RPMI8226 (cell line): Measurements from ENCODE around the gene ATXN1.
"Not testable (repeated sequence)": the region's sequence is repeated elsewhere in the genome, so short reads cannot be mapped to it uniquely, and the experiment has no call there.

Experiments
- DNase-seq: peaks from one replicate; pipeline ENCODE4 v3.0.0-alpha.2; 2015

Gene ATXN1

DNA sequence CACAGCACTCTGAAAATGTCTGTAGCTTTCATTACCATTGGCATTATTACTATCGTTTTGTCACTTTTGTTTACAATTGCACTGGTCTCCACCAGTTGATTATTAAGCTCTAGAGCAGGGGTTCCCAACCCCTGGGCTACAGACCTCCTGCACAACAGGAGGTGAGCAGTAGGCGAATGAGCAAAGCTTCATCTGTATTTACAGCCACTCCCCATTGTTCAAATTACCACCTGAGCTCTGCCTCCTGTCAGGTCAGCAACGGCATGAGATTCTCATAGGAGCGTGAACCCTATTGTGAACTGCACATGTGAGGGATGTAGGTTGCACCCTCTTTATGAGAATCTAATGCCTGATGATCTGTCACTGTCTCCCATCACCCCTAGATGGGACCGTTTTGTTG, 126.4 kb downstream of the ATXN1 start:
- DNase-seq = no peak

- DNase-seq = no peak
Observed at GRCh38 chr6:16633961-16634360, 127.3 kb downstream of the ATXN1 start.

DNA sequence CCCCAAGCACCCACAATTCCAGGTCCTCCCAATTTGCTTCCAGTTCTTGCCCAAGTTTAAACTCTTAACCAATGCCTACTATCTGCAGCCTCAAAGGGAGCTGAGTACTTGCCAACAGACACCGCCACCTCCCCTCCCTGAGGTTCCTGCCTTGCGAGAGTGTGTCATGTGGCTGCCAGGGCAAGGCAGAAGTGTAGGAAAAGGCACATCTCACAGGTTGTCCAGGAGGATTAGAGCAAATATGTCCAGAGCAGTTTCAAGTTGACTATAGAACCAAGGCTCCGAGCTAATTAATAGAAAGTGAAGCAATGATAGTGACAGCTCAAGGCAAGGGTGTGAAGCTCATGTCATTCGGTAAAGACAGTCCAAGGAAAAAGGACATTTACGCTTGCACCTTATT, 127.8 kb downstream of the ATXN1 start:
- DNase-seq = no peak

GRCh38 chr6:16632101-16632500, 129.2 kb downstream of the ATXN1 start:
- DNase-seq = no peak

GRCh38 chr6:16630026-16630643, 131.1 kb downstream of the ATXN1 start:
- no peak for DNase-seq

GRCh38 chr6:16628580-16628979, 132.7 kb downstream of the ATXN1 start:
- DNase-seq = not testable (repeated sequence)

DNA sequence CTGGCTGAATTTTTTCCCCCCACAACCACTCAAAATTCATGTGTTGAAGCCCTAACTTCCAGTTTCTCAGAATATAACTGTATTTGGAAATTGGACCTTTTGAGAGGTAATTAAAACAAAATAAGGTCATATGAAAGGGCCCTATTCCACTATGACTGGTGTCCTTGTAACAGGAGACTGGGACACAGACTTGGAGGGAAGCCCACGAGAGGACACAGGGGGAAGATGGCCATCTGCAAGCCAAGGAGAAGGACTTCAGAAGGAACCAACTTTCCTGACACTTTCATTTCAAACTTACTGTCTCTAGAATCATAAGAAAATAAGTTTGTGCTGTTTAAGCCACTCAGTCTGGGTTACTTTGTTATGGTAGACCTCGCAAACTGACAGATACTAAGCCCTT, 134.6 kb downstream of the ATXN1 start:
- no peak for DNase-seq

GRCh38 chr6:16625291-16626265, 135.7 kb downstream of the ATXN1 start:
- peak; percentile 56 for DNase-seq

GRCh38 chr6:16624636-16625290, 136.5 kb downstream of the ATXN1 start:
- no peak for DNase-seq

GRCh38 chr6:16623731-16624130, 137.5 kb downstream of the ATXN1 start:
- no peak for DNase-seq

DNA sequence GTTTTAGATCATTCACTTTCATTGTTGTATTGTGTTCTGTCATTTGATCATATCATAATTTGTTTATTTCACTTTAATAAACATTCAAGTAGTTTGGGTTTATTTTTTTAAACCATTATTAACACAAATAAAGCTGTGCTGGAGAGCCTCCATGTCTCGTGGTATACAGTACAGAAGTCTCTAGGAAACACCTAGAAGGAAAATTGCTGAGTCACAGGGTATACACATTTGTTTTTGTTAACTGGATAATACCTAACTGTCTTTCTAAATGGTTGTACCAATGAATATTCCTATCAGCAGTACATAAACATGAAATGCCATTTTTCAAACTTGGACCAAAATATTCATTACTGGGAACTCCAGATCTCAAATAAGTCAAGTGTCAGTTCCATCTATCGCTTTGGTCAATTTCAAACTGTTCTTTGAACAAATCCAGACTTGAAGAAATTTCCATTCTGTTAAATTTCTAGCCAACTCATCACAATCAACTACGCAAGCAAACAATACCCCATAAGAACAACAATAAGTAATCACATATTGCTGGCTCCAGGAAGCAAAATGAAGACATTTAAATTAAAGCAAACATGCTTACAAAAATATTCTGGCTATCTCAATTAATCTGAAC, 138.1 kb downstream of the ATXN1 start:
- DNase-seq = no peak

- no peak for DNase-seq
Observed at GRCh38 chr6:16622193-16622592, 139.1 kb downstream of the ATXN1 start.

DNA sequence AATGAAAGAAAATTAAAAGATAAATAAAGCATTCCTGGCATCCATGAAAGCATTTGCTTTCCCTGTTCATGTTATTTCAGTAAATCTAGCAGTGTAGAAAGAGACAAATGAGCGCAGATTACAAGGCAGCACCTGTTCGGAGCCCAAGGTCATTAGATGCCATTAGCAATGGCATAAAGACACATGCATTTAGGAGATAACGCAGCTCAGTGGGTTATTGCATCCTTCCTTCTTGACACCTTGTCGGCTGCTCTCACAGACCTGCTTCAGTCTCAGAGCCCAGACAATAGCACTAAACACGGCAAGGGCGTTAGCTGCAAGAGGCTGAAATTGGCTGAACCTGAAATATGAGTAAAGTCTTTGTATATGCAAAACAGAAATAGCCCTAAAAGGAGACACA, 140.3 kb downstream of the ATXN1 start:
- DNase-seq = no peak

DNA sequence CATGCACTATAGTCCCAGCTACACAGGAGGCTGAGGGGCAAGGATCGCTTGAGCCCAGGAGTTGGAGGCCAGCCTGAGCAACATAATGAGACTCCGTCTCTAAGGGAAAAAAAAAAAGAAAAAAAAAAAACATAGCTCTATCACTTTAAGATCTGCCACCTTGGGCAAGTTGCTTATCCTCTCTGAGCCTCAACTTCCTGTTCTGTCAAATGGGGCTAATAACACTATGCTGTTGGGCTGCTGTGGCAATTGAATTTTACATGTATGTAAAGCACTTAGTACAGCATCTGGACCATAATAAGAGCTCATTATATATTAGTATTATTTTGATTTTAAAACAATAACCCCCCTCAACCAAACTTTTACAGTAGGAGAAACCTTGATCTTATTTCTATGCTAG, 141.5 kb downstream of the ATXN1 start:
- no peak for DNase-seq

GRCh38 chr6:16618962-16619361, 142.3 kb downstream of the ATXN1 start:
- no peak for DNase-seq

- not testable (repeated sequence) for DNase-seq
Observed at GRCh38 chr6:16615215-16615614, 146.0 kb downstream of the ATXN1 start.

GRCh38 chr6:16614143-16614542, 147.1 kb downstream of the ATXN1 start:
- not testable (repeated sequence) for DNase-seq

DNA sequence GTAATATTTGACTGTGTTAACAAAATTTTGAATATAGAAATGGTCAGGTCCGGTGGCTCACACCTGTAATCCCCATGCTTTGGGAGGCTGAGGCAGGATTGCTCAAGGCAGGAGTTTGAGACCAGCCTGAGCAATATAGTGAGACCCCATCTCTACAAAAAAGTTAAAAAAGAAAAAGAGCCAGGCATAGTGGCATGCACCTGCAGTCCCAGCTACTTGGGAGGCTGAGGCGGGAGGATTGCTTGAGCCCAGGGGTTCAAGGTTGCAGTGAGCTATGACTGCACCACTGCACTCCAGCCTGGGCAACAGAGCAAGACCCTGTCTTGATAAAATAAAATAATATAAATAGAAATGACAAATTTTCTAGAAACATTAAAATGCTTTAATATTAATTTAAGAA, 147.8 kb downstream of the ATXN1 start:
- DNase-seq = not testable (repeated sequence)

DNA sequence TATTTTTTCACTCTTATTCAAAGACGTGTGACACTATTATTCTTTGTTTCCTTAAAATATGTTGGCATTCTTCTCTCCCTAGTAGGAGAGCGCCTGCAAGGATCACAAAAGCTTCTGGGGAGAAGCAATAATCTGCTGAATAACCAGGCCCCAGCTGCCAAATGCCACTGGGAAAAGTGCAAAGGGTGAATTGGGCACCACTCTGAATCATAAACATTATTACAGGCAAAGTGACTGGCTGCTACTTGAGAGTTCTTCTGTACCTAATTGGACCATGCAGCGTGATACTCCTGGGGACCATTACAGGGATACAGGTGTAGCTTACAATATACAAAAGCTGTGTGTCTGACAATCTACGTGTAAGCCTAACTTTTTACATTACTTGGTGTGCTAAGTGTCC, 152.8 kb downstream of the ATXN1 start:
- DNase-seq = no peak

GRCh38 chr6:16602035-16602434, 159.2 kb downstream of the ATXN1 start:
- DNase-seq = no peak

DNA sequence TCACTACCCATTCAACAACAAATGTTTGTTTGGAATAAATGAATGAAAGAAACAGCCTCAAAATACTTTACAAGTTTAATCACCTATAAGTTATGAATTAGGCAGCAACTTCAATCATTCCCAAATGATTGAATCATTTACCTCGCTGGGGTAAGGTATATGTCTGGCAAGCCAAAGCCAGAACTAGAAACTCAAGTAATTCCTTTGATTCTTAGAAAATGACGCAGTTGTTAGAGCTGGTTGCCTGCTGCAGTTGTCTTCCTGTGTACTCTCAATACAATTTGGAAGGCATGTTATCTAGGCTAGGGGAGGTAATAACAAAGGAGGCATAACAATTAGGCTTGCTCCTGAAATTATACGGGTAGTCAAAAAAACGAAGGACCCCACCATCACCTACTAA, 160.6 kb downstream of the ATXN1 start:
- DNase-seq = no peak

- DNase-seq = no peak
Observed at GRCh38 chr6:16600026-16600425, 161.2 kb downstream of the ATXN1 start.

- no peak for DNase-seq
Observed at GRCh38 chr6:16596616-16597331, 164.5 kb downstream of the ATXN1 start.
